SK-N-MC (cell line): Measurements from ENCODE around the gene PRSS56.

Source experiments
- DNase-seq: peaks from one replicate; pipeline ENCODE4 v3.0.0-alpha.2; 2011; ENCODE audit warnings: low read depth, low spot score
- H3K27ac ChIP-seq: fragments of 200-600 bp; sonication (generic); 2 replicates; pipeline ENCODE4 v1.5.1; 2016; ENCODE audit warnings: mixed run types
- H3K36me3 ChIP-seq: fragments of 200-600 bp; sonication (generic); 2 replicates; pipeline ENCODE4 v1.6.1; 2017; ENCODE audit warnings: antibody characterized with exemption, low read length, mixed read lengths; ENCODE audit not compliant: insufficient read depth
- H3K4me3 ChIP-seq: fragments of 200-600 bp; sonication (generic); 2 replicates; pipeline ENCODE4 v1.5.1; 2016
- H3K9ac ChIP-seq: fragments of 200-600 bp; sonication (generic); 2 replicates; pipeline ENCODE4 v1.8.0; 2017; ENCODE audit warnings: mixed run types, mixed read lengths; ENCODE audit not compliant: insufficient read length
- H3K9me3 ChIP-seq: fragments of 200-600 bp; sonication (generic); 2 replicates; pipeline ENCODE4 v1.6.1; 2017; ENCODE audit warnings: low read depth, mild to moderate bottlenecking, antibody characterized with exemption, low read length, moderate library complexity, mixed read lengths
- EZH2 ChIP-seq: fragments of 200-600 bp; sonication (generic); IDR thresholded peaks from one replicate; pipeline ENCODE4 v1.6.1; 2017; ENCODE audit warnings: antibody characterized with exemption
- FOXP2 ChIP-seq: optimal IDR thresholded peaks from 2 replicates; pipeline ENCODE3; 2011; ENCODE audit warnings: mild to moderate bottlenecking, moderate library complexity; ENCODE audit not compliant: insufficient read depth; ENCODE audit errors: extremely low read length, control extremely low read depth
- POLR2AphosphoS5 ChIP-seq: IDR thresholded peaks from 2 replicates; pipeline ENCODE4 v1.6.1; 2012; ENCODE audit warnings: mild to moderate bottlenecking, low read depth, low read length, borderline replicate concordance

PRSS56 gene

DNA sequence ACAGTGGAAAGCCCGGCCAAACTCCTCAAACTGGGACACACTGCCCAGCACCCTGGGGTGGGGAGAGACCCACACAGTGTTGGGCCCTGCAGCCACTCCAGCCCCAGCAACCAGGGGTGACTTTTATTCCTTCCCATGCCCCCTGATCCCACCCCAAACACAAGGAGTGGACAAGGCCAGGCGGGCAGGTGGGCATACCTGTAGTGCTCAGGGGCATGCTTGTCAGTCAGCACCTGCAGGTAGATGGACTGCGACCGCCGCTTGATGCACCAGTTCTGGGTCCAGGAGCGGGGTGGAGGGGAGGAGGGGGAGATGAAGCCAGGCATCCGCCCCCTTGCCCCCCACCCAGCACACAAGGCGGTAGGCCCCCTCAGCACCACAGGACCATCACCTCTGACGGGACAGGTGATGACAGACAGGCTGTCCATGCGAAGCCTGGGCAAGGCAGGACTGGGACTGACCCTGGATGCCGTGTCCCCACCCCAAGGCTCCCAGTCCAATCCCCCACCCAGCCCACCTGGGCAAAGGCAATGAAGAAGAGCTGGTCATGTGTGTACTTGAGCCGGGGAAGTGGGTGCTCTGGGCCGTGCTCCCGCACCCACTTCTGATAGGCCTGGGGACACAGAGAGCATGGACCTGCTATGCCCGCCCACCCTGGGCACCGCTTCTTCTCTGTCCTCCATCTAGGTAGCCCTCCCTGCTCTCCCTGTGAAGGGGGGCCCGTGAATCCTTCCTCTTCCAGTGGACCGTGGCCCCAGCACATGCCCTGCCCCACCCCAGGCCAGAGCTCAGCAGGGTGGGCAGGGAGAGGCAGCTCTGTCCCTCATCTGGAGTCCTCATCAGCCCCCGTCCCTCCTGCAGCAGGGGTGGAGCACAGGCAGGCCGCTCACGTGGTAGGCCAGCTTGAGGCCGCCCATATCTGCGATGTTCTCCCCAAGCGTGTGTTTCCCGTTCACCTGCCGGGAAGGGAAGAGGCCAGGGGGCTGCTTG lies 39.7 kb upstream of the PRSS56 start:
- Histone ChIP-seq H3K9me3 (no peaks in the 10 kb centered on the region), H3K4me3 (no peak overlapping the region), H3K27ac (no peak overlapping the region), H3K9ac (no peak overlapping the region), H3K36me3 (no peaks in the 10 kb centered on the region)
- TF ChIP-seq EZH2 (no peak), POLR2AphosphoS5 (no peak), FOXP2 (no peak)
- DNase-seq: no peak

DNA sequence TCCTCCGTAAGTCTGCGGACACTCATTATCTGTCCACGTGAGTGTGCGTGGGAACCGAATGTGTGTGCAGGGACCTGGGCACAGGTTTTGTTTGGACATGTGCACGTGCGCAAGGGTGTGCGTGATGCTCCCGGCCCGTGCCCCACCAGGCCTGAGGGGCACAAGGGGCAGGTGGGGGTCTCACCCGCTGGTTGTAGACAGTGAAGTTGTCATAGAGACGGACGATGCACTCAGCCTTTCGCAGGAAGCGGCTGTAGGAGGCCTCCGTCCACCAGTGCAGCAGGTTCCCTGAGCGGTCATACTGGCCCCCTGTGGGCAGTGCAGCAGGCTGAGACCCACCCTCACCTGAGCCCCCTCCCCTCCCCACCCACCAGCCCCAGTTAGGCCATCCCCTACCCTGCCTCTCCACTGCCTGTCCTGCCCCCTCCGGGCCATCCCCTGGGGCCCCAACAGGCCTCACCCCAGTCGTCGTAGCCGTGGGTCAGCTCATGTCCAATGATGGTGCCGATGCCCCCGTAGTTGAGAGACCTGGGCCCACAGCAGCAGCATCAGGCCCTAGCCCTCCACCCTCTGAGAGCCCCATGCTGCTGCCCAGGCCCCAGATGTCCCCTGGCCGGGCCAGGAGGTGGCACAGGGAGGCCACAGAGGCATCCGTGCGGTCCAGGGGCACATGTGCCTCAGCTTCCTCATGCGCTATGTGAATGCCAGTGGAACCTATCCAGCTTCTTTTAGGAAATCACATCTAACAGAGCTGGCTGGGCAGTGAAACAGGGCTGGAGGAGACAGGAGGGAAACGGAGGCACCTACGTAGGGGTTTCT lies 38.7 kb upstream of the PRSS56 start:
- Histone ChIP-seq H3K27ac (no peak overlapping the region), H3K4me3 (no peak overlapping the region), H3K36me3 (no peaks in the 10 kb centered on the region), H3K9ac (no peak overlapping the region), H3K9me3 (no peaks in the 10 kb centered on the region)
- no peak for DNase-seq
- TF ChIP-seq EZH2: no peak
- TF ChIP-seq POLR2AphosphoS5: no peak
- no peak for TF ChIP-seq FOXP2

GRCh38 chr2:232482301-232483238 lies 37.6 kb upstream of the PRSS56 start:
- TF ChIP-seq POLR2AphosphoS5 (no peak), FOXP2 (no peak), EZH2 (no peak)
- no peak overlapping the region for H3K27ac ChIP-seq
- H3K36me3 ChIP-seq: no peaks in the 10 kb centered on the region
- no peak for DNase-seq
- no peaks in the 10 kb centered on the region for H3K9me3 ChIP-seq
- H3K9ac ChIP-seq: no peak overlapping the region
- H3K4me3 ChIP-seq: no peak overlapping the region

DNA sequence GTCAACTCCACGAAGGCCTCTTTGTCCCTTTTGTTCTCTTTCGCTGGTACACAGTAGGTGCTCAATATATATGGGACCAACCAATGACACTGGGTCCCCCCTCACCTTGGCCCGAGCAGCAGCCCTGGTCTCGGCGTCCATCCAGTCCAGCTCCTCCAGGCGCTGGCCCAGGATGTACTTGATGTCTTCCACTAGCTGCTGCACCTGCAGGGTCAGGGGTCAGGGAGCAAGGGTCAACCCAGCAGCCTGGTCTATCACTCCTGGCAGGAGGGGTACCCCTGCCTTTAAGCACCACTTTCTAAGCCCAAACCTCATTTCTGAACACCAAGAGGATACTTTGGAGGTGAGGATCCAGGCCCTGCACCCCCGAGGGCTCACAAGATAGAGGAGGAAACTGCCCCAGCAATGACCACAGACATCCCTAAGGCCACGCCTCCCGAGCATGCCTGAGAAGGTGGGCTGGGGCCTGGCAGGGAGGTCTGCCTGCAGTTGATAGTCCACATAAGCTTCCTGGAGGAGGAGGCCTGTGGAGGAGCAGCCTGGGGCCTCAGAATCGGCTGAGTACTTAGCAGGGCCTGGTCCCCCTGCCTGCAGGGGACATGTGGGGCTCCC lies 36.8 kb upstream of the PRSS56 start:
- no peak for DNase-seq
- TF ChIP-seq POLR2AphosphoS5 (no peak), FOXP2 (no peak), EZH2 (no peak)
- Histone ChIP-seq H3K4me3 (no peak overlapping the region), H3K9ac (no peak overlapping the region), H3K9me3 (no peaks in the 10 kb centered on the region), H3K36me3 (no peaks in the 10 kb centered on the region), H3K27ac (no peak overlapping the region)

- Histone ChIP-seq H3K27ac (no peak overlapping the region), H3K36me3 (no peaks in the 10 kb centered on the region), H3K9ac (no peak overlapping the region), H3K9me3 (no peaks in the 10 kb centered on the region), H3K4me3 (no peak overlapping the region)
- no peak for DNase-seq
- no peak for TF ChIP-seq EZH2
- TF ChIP-seq POLR2AphosphoS5: no peak
- no peak for TF ChIP-seq FOXP2
Measured at GRCh38 chr2:232483923-232484627, 36.1 kb upstream of the PRSS56 start.

DNA sequence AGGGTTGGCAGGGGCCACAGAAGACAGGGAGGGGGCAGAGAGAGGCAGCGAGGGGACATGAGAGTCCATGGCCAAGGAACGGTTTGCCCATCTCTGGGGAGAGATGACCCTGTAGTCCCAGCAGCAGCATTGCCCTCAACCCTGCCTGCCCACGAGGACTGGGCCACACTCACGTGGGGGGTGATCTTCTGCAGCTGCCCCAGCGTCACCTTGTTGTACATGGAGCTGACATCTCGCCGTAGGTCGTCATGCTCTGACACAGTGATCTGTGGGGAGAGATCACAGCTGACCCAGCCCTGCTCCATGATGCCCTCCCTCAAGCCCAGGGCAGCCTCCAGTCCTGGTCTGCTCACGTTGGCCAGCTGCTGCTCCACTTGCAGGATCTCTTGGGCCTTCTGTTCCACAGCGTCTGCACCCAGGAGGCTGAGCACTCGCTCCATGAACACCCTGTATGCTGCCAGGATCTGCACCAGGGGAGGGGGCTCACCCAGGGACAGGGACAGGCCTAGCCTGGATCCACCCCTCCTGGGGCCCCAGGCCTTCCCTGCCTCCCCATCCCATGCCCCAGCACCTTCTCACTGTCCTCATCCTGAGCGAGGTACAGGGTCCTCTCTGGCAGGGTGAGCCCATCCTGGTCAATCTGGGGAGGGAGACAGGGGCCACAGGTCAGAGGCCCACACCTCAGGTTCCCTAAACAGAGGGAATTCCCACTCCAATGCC lies 35.4 kb upstream of the PRSS56 start:
- Histone ChIP-seq H3K4me3 (no peak overlapping the region), H3K9ac (no peak overlapping the region), H3K36me3 (no peaks in the 10 kb centered on the region), H3K9me3 (no peaks in the 10 kb centered on the region), H3K27ac (no peak overlapping the region)
- DNase-seq: no peak
- TF ChIP-seq EZH2 (no peak), FOXP2 (no peak), POLR2AphosphoS5 (no peak)

- H3K36me3 ChIP-seq: no peaks in the 10 kb centered on the region
Measured at GRCh38 chr2:232485348-232485756, 34.8 kb upstream of the PRSS56 start.

More at GRCh38 chr2:232485348-232485756, 34.8 kb upstream of the PRSS56 start:
- DNase-seq: no peak
- Histone ChIP-seq H3K4me3 (no peak overlapping the region), H3K27ac (no peak overlapping the region), H3K9me3 (no peaks in the 10 kb centered on the region), H3K9ac (no peak overlapping the region)
- TF ChIP-seq POLR2AphosphoS5 (no peak), EZH2 (no peak), FOXP2 (no peak)
